ENCODE results near the gene PTPRJ. TPM values are rescaled to one million over a fixed set of nuclear protein-coding genes. Genes with fewer than 3 reads are reported as not detected.

Gene PTPRJ
- total RNA-seq, 1 donor from 2014 or later: 22.9 TPM

DNA sequence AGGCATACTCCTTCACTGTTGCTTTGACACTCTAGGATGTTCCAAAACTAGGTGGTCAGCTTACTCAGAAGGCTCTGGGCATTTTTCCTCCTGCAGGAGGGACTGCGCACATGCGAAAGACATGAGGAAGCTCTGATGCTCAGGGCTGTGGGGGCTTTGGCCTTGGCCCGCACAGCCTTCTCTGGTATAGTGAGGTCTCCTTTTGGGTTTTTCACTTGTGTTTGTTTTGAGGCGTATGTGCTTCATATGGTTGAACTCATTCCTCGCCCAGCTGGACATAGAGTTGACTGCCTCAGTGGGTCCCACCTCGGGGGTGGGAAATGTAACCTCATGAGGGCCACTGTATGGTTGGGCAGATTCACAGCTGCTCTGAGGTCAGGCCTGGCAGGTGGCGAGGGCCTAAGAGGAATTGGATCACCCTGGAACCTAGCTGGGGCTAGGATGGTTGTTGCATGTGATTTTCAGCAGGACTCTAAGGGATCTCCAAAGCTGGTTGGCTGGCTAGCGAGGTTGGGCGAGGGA is 63.7 kb downstream of the PTPRJ start:
- H3K79me2 ChIP-seq (ENCODE audit: insufficient read depth, low read length): peaks cover 80% of the 10 kb centered on the region
- peaks cover 4% of the 10 kb centered on the region for H3K4me1 ChIP-seq (ENCODE audit: insufficient read depth, low read length)
- FAIRE-seq (no peak), DNase-seq (ENCODE audit: low read depth) (no peak)
- Mint-ChIP-seq H3K4me3 (ENCODE audit: unreplicated experiment) (no peak overlapping the region), H3K27ac (ENCODE audit: unreplicated experiment) (no peak overlapping the region), H3K36me3 (ENCODE audit: low read depth, unreplicated experiment) (no peaks in the 10 kb centered on the region), H3K9me3 (ENCODE audit: unreplicated experiment) (no peaks in the 10 kb centered on the region), H3K4me1 (ENCODE audit: low read depth, unreplicated experiment) (peaks cover 4% of the 10 kb centered on the region), H3K27me3 (ENCODE audit: low read depth, unreplicated experiment) (no peaks in the 10 kb centered on the region)
- no peak overlapping the region for H3K4me3 ChIP-seq (ENCODE audit: insufficient read depth, low read depth, low read length)
- H3K27me3 ChIP-seq (ENCODE audit: insufficient read depth, low read length): no peaks in the 10 kb centered on the region
- no peak overlapping the region for H2AFZ ChIP-seq (ENCODE audit: low read depth, low read length)
- TF ChIP-seq EZH2 (IDR thresholded peaks at IDR 0.05; ENCODE audit: insufficient read depth, low read length): no peak
- TF ChIP-seq, protein P1, sequence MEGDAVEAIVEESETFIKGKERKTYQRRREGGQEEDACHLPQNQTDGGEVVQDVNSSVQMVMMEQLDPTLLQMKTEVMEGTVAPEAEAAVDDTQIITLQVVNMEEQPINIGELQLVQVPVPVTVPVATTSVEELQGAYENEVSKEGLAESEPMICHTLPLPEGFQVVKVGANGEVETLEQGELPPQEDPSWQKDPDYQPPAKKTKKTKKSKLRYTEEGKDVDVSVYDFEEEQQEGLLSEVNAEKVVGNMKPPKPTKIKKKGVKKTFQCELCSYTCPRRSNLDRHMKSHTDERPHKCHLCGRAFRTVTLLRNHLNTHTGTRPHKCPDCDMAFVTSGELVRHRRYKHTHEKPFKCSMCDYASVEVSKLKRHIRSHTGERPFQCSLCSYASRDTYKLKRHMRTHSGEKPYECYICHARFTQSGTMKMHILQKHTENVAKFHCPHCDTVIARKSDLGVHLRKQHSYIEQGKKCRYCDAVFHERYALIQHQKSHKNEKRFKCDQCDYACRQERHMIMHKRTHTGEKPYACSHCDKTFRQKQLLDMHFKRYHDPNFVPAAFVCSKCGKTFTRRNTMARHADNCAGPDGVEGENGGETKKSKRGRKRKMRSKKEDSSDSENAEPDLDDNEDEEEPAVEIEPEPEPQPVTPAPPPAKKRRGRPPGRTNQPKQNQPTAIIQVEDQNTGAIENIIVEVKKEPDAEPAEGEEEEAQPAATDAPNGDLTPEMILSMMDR (IDR thresholded peaks at IDR 0.05; ENCODE audit: insufficient read depth, low read depth, low read length): no peak
- H3K36me3 ChIP-seq (ENCODE audit: insufficient read depth, low read length): no peaks in the 10 kb centered on the region
- H3K9ac ChIP-seq (ENCODE audit: low read length): no peak overlapping the region
- H3K9me3 ChIP-seq (ENCODE audit: insufficient read depth, low read depth, low read length): no peaks in the 10 kb centered on the region
- peaks cover 76% of the 10 kb centered on the region for H4K20me1 ChIP-seq (ENCODE audit: insufficient read depth, low read length)
- H3K4me2 ChIP-seq (ENCODE audit: low read length): no peak overlapping the region
- no peak overlapping the region for H3K27ac ChIP-seq (ENCODE audit: low read depth, low read length)

DNA sequence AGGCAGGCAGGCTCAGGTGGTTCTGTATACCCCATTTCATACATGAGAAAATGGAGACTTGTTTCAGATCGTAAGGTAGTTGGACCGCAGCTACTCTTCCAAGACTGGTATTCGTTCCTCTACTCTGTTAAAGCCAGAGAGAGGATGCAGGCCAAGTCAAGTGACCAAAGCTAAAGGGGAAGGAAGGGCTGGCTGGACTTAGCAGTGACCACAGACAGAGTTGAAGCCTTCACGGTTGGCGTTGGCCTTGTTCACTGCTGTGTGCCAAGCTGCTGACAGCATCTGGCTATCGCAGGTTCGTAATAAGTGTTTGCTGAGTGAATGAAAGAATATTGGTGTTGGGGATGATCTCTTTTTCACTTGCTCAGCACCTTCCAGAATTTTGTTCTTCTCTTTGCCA is 64.2 kb downstream of the PTPRJ start:
- H3K4me2 ChIP-seq (ENCODE audit: low read length): no peak overlapping the region
- Mint-ChIP-seq H3K4me1 (ENCODE audit: low read depth, unreplicated experiment) (peaks cover 4% of the 10 kb centered on the region), H3K27me3 (ENCODE audit: low read depth, unreplicated experiment) (no peaks in the 10 kb centered on the region), H3K9me3 (ENCODE audit: unreplicated experiment) (no peaks in the 10 kb centered on the region), H3K27ac (ENCODE audit: unreplicated experiment) (no peak overlapping the region), H3K4me3 (ENCODE audit: unreplicated experiment) (no peak overlapping the region), H3K36me3 (ENCODE audit: low read depth, unreplicated experiment) (no peaks in the 10 kb centered on the region)
- no peak overlapping the region for H3K4me3 ChIP-seq (ENCODE audit: insufficient read depth, low read depth, low read length)
- peaks cover 5% of the 10 kb centered on the region for H3K4me1 ChIP-seq (ENCODE audit: insufficient read depth, low read length)
- H3K9ac ChIP-seq (ENCODE audit: low read length): no peak overlapping the region
- no peaks in the 10 kb centered on the region for H3K27me3 ChIP-seq (ENCODE audit: insufficient read depth, low read length)
- peaks cover 79% of the 10 kb centered on the region for H3K79me2 ChIP-seq (ENCODE audit: insufficient read depth, low read length)
- no peaks in the 10 kb centered on the region for H3K36me3 ChIP-seq (ENCODE audit: insufficient read depth, low read length)
- DNase-seq (ENCODE audit: low read depth): no peak
- FAIRE-seq: no peak
- no peaks in the 10 kb centered on the region for H3K9me3 ChIP-seq (ENCODE audit: insufficient read depth, low read depth, low read length)
- H3K27ac ChIP-seq (ENCODE audit: low read depth, low read length): no peak overlapping the region
- peaks cover 73% of the 10 kb centered on the region for H4K20me1 ChIP-seq (ENCODE audit: insufficient read depth, low read length)
- TF ChIP-seq, protein P1 (IDR thresholded peaks at IDR 0.05; ENCODE audit: insufficient read depth, low read depth, low read length): no peak
- no peak for TF ChIP-seq EZH2 (IDR thresholded peaks at IDR 0.05; ENCODE audit: insufficient read depth, low read length)
- no peak overlapping the region for H2AFZ ChIP-seq (ENCODE audit: low read depth, low read length)

DNA sequence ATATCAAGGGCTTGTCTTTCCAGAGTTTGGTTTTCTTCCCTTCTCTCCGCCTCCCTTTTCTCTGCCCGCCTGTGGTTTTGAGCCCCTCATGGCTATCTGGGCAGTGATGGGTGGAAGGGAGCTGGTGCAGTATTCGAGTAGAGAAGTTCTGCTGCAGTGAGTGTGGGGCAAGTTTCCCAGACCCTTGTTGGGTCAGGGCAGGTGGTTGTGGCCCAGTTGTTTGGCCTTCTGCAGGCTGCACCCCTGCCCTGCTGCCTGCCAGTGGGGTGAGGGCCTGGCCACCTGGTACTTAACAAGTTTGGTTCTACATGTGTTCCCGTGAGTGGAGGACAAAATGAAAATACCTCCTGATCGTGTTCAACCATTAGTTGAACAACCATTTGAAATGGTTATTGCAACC is 65.2 kb downstream of the PTPRJ start:
- no peaks in the 10 kb centered on the region for H3K27me3 ChIP-seq (ENCODE audit: insufficient read depth, low read length)
- H4K20me1 ChIP-seq (ENCODE audit: insufficient read depth, low read length): peaks cover 70% of the 10 kb centered on the region
- peaks cover 5% of the 10 kb centered on the region for H3K4me1 ChIP-seq (ENCODE audit: insufficient read depth, low read length)
- H3K4me2 ChIP-seq (ENCODE audit: low read length): no peak overlapping the region
- no peaks in the 10 kb centered on the region for H3K27me3 Mint-ChIP-seq (ENCODE audit: low read depth, unreplicated experiment)
- H3K9me3 Mint-ChIP-seq (ENCODE audit: unreplicated experiment): no peaks in the 10 kb centered on the region
- peaks cover 8% of the 10 kb centered on the region for H3K4me1 Mint-ChIP-seq (ENCODE audit: low read depth, unreplicated experiment)
- H3K4me3 ChIP-seq (ENCODE audit: insufficient read depth, low read depth, low read length): no peak overlapping the region
- no peak overlapping the region for H2AFZ ChIP-seq (ENCODE audit: low read depth, low read length)
- peaks cover 77% of the 10 kb centered on the region for H3K79me2 ChIP-seq (ENCODE audit: insufficient read depth, low read length)
- H3K36me3 ChIP-seq (ENCODE audit: insufficient read depth, low read length): no peaks in the 10 kb centered on the region
- H3K27ac Mint-ChIP-seq (ENCODE audit: unreplicated experiment): no peak overlapping the region
- H3K4me3 Mint-ChIP-seq (ENCODE audit: unreplicated experiment): no peak overlapping the region
- H3K27ac ChIP-seq (ENCODE audit: low read depth, low read length): no peak overlapping the region
- FAIRE-seq (no peak), DNase-seq (ENCODE audit: low read depth) (no peak)
- H3K9ac ChIP-seq (ENCODE audit: low read length): no peak overlapping the region
- no peaks in the 10 kb centered on the region for H3K36me3 Mint-ChIP-seq (ENCODE audit: low read depth, unreplicated experiment)
- no peaks in the 10 kb centered on the region for H3K9me3 ChIP-seq (ENCODE audit: insufficient read depth, low read depth, low read length)
- TF ChIP-seq EZH2 (IDR thresholded peaks at IDR 0.05; ENCODE audit: insufficient read depth, low read length): no peak
- TF ChIP-seq, protein P1 (IDR thresholded peaks at IDR 0.05; ENCODE audit: insufficient read depth, low read depth, low read length): no peak

Measured in astrocyte (in vitro differentiated cells and primary cell).